Middle frontal gyrus (tissue), 1 donor: Measurements from ENCODE around the gene NAXE.
A peak's percentile ranks its signal among the peaks of the same experiment; 100 is the strongest.
"Not testable (repeated sequence)": the region's sequence is repeated elsewhere in the genome, so short reads cannot be mapped to it uniquely, and the experiment has no call there.

Experiments
- DNase-seq: peaks from one replicate; pipeline ENCODE4 v3.0.0-alpha.2; 2015; ENCODE audit warnings: low spot score; ENCODE audit errors: extremely low spot score

The NAXE gene

DNA sequence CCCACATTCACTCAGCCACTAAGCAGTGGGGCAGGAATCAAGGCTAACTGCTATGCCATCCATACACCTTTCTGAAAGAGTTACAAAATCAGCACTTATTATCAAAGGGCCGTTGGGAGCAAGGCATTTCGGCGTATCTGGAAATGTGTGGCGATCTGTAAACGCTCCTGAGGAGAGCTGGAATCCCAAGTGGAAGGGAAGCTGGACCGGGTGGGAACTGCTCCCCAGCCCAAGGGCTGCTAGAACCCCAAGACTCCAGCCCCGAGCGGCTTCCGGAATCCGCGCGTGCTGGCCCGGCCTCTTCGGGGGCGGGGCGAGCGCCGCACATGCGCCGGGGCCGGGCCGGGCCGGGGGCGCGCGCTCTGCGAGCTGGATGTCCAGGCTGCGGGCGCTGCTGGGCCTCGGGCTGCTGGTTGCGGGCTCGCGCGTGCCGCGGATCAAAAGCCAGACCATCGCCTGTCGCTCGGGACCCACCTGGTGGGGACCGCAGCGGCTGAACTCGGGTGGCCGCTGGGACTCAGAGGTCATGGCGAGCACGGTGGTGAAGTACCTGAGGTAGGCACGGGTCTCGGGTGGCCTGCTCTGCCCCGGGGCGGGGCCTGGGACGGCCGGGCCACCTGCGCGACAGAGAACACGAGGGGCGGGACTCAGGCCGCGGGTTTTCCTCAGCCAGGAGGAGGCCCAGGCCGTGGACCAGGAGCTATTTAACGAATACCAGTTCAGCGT is at the start of gene NAXE:
TSS of gene NAXE (plus strand) at position 345 of the 726 bp plus-strand sequence. CDS start at position 374, 29 bp downstream.
- DNase-seq = peak; percentile 84

DNA sequence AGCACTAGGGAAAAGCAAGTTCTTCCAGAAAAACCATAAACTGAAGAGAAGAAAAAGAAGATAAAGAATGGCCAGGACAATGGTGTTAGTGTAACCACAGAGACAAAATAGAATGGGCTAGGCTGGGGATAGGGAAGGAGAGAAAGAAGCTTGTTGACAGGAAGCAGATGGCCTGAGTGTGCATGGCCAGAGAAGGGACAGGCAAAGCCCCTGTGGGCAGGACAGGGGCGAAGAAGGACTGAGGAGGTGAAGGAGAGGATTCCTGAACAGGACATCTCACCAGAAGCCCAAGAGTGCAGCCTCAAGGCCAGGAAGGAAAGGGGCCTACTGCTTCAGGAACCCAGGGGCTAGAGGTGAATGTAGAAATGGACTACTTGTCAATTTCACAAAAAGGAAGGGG is 48.5 kb upstream of the NAXE start:
- DNase-seq = no peak

DNA sequence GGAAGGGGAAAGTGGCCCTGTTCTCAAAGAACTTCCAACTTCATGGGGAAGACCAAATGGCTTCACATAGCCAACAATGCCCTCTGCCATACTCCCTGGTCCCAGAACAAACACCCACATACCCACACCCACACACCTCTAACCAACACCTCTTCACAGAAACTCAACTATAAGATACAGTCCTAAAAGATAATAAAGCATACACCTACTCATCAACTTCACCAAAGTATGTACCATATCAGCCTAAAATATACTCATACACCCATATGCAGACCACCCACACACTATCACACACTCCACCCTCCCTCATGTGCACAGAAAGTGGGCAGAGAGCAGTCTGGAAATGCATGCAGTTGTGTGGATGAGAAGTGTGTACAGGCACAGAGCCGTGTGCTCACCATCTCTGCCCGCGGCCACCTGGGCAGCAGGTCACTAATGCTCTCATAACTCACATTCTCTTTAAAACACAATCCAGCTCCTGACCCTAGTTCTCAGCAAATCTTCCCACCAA is 46.9 kb upstream of the NAXE start:
- DNase-seq = no peak

DNA sequence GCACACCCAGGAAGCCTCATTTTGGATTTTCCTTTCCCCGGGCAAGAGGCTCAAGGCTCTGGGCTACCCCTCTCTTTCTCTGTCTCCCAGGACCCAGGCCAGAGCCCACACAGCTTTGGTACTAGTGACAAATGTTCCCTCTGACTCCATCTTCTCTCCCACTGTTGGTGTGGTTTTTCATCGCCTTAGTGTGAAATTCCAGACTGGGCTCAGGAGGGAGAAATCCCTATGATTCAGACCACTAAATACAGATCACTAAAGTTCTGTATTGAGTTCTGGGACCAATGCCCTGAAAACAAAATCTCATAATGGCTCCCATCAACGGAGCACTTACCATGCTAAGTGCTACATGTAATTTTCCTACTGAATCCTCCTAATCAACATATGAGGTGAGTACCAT is 45.3 kb upstream of the NAXE start:
- DNase-seq = no peak

DNA sequence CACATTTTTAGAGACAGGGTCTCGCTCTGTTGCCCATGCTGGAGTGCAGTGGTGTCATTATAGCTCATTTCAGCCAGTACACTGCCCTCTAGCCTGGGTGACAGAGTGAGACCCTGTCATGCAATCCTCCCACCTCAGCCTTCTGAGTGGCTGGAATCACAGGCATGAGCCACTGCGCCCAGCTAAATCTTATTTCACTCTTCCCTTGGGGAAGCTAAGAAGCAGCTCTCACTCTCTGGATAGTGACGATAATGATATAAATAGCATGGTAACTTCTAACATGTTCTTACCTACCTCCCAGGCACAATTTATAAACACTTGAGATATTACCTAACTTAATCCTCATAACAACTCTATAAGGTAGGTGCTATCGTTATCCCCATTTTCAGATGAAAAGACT is 44.1 kb upstream of the NAXE start:
- no peak for DNase-seq

DNA sequence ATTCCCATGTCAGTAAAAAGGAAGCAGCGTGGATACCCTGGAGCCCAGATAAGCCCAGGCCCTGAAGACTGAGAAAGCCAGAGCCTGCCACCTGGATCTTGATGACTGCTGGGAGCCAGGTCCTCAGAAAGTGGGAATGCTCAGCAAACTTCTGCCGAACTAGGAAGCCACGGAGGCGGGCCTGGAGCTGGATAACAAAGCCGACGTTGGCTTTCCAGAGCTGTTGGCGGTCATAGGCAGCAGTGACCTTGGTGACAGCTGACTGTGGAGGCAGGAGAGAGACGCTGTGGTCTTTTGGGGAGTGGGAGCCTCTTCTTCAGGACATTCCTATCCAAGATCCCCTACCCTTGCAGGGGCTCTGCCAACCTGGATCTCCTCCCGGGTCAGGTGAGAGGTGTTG is 43.6 kb upstream of the NAXE start:
- no peak for DNase-seq

DNA sequence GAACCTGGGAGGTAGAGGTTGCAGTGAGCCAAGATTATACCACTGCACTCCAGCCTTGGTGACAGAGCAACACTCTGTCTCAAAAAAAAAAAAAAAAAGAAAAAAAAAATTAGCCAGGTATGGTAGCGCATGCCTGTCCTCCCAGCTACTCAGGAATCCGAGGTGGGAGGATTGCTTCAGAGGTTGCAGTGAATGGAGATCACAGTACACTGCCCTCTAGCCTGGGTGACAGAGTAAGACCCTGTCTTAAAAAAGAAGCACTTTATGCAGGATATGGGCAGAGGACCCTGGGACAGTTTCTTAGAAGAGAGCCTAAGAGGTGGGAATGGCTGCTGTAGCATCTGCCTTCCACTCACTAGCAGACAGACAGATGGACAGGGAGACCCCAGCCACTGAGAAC is 42.2 kb upstream of the NAXE start:
- DNase-seq = no peak

DNA sequence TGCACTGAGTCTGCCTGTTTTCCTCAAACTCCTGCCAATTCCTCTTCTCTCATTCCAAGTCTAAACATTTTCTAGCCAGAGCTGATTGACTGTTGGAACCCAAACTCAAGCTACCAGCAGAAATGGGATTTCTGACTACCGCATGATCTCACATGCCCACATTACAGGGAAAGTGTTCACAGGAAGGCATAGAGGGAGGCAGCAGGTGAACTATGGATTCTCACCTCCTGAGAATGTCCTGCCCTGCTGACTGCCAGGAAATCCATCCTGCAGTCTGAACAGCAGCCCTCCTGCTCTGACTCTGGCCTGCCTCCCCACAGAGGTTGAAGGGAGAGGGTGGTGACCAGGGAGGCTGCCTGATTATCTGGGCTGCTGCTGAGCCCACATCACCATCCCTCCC is 41.7 kb upstream of the NAXE start:
- DNase-seq = no peak

DNA sequence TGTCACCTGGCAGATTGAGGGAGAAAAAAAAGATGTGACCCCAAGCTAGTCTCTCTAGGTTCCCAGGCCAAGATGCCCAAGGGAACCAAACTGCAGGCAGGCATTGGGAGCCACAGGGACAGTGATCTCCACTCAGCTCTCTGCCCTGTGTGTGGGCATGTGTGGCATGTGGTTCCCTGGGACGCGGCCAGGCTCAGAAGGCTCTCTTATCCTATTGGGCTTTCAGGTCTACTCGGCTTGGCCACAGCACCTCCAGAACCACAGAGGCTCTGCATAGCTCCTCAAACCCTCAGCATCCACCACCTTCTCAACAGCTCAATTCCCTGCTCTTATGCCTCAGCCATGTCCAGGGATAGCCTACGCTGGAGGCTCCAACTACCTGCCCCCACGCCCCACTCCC is 41.2 kb upstream of the NAXE start:
- no peak for DNase-seq

DNA sequence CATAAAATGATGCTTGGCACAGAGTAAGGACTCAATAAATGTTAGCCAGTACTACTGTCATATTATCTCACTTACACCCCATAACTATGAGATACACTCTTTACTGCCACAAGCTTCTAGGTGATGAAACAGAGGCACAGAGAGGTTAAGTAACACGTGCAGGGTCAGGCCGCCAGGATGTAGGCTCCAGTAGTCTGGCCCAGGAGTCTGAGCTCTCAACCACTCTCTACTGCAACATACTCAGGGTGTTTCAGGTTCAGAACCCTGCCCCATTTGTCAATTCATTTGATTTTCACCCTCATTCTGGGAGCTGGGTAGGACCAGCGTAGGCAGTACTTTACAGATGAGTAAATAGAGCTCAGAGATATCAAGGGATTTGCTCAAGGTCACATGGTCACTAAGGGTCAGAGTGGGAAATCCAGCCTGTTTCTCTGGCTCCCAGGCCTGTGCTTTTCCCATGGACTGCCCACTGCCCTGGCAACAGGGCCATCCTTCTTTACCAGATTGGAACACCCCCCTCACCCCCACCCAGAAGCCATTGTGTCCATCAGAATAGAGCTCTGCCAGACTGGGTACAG is 40.4 kb upstream of the NAXE start:
- no peak for DNase-seq

DNA sequence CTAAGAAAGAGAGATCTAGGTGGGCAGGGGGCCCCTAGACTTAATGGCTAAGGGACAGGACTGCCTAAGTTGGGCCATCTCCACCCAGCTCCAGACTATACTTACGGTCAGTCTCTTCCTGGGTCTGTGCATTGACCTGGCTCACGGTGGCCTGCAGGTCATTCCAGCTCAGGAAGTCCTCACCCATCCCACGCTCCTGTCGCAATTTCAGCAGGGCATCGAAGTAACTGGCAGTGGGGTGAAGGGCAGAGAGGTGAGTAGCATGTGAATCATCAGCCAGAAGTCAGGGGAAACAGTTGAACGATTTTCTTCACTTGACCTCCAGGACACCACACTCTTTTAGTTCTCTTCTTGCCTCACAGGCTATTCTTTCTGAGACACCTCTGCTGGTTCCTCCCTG is 39.7 kb upstream of the NAXE start:
- DNase-seq = no peak

DNA sequence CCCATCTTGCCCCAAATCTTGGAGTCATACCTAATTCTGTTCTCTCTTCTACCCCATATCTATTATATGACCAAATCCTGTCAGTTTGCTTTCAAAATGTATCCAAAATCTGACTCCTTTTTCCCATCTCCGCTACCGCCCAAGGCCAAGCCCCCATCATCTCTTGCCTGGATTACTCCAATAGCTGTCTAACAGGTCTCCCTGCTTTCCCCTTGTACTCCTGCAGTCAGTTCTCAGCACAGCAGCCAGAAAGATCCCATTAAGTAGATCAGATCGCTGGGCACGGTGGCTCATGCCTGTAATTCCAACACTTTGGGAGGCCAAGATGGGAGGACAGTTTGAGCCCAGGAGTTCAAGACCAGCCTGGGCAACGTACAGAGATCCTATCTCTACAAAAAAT is 39.1 kb upstream of the NAXE start:
- DNase-seq = no peak

DNA sequence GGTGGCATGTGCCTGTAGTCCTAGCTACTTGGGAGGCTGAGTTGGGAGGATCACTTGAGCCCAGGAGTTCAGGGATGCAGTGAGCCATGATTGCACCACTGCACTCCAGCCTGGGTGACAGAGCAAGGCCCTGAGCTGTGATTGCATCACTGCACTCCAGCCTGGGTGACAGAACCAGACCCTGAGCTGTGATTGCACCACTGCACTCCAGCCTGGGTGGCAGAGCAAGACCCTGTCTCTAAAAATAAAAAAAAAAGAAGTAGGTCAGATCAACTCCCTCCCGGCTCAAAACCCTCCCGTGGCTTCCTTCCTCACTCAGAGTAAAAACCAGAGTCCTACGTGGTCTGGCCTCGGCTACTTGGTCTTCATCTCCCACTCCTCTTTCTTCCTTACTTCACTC is 38.6 kb upstream of the NAXE start:
- DNase-seq = not testable (repeated sequence)

DNA sequence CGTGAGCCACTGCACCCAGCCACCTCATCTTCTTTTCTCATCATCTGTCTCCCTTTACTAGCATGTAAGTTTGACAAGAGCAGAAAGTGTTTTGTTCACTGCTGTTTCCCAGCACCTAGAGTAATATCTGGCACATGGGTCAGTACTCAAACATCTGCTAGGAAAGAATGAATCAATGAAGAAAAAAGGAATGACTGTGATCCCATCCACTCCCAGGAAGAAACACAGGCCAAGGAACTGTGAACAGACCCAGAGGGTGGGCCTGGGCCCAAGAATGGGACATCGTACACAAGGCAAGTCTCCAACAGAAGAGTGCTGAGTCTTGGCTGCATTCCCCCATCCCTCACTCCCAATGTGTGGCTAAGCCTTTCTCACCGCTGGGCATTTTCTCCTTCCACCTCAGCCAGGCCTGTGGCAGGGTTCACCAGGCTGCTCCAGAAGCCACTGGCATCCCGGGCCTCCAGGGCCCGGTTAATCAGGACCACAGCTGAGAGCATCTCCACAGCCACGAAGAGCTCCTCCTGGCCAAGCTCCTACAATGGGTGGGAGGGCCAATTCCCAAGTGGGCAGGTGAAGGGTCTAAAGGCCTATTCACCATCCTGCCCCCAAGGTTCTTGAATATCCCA is 37.6 kb upstream of the NAXE start:
- no peak for DNase-seq

DNA sequence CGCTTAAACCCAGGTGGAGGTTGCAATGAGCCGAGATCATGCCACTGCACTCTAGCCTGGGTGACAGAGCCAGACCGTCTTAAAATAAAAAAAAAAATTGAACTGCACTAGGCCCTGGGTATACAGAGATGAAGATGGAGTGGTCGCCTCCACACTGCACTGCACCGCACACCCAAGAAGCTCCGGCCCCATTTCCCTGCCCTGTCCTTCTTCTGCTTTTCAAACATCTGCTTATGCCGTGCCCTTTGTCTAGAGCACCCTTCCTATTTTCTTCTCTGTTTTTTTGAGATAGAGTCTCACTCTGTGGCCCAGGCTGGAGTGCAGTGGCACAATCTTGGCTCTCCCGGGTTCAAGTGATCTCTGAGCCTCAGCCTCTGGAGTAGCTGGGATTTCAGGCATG is 36.6 kb upstream of the NAXE start:
- DNase-seq = no peak

DNA sequence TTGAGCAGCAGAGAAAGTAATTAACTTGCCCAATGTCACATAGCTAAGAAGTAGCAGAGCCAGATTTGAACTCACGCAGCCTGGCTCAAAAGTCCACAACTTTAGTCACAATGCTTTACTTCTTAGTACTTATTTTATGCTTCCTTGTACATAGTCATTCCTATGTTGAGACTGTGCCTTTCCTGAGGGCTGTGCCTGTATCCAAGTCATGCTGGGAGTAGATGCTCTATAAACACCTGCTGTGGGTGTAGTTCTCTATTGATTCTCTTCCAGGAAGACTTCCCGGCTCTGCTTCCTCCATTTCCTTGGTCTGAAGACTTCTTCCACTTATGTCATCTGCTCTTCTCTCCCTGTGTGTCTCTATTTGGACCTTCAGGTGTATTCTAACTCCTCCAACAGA is 35.9 kb upstream of the NAXE start:
- no peak for DNase-seq

DNA sequence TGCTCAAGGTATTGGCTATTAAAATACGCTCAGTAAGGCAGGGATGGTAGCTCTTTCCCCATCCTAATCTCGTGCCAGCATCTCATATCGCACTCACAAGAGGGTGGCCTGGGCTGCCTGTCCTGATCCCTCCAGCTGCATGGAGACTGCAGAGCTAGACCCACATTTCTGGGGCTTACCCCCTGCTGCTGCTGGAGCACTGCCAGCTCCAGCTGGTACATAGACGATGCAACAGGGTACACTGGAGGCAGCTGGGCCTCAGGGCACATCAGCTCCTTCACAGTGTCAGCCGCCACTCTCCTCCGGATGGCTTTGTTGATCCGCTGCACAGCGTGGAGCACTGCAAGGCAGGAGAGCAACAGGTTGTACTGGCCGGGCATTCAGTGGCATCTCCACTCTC is 35.2 kb upstream of the NAXE start:
- DNase-seq = no peak

DNA sequence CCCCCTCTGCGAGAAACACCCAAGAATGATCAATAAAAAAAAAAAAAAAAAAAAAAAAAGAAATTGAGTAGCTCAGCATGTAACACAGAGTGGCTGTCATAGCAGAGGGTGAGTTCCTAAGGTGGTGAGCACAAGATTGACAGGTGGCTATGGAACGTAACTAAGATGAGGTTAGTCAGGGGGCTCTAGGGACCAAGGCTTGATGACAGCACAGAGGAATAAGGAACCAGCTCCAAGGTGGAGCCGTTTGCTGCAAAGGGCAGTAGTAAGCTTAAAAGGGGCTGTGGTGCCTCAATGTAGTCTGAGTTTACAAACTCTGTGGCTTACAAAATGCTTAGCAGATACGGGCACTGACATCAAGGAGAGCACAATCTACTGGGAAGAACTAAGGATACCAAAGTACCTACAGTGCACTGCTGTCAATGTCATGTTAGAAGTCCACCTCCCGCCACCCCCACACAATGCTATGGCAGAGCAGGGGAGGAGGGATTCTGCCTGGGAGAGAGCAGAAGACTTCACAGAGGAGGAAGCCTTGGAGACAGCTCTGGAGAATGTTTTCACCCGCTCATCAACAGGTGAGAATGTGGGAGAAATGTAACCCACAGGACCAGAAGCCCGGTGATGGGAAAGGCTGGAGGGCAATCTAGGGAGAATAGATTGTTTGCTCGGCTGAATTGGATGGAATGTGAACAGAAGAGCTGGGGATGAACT is 32.3 kb upstream of the NAXE start:
- DNase-seq = no peak

DNA sequence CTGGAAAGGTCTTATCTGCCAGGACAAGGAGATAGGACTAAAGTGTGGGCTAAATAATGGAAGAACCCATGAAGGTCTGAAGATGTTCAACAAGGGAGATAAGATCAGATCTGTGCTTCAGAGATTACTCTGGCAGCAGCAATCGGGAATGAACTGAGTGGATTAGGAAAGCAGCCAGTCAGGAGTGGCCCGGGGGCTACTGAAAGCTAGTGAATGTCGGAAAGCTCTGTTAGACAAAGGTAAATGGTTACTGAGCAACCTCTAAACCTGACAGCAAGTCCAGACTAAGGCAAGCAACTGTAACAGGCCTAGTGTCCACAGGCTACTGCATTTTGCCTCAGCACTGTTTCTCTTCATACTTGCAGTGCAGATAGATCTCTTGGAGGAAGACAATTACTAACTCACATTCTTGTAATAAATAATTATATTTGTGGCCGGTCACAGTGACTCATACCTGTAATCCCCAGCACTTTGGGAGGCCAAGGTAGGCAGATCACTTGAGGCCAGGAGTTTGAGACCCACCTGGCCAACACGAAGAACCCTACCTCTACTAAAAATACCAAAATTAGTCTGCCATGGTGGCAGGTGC is 31.7 kb upstream of the NAXE start:
- no peak for DNase-seq

DNA sequence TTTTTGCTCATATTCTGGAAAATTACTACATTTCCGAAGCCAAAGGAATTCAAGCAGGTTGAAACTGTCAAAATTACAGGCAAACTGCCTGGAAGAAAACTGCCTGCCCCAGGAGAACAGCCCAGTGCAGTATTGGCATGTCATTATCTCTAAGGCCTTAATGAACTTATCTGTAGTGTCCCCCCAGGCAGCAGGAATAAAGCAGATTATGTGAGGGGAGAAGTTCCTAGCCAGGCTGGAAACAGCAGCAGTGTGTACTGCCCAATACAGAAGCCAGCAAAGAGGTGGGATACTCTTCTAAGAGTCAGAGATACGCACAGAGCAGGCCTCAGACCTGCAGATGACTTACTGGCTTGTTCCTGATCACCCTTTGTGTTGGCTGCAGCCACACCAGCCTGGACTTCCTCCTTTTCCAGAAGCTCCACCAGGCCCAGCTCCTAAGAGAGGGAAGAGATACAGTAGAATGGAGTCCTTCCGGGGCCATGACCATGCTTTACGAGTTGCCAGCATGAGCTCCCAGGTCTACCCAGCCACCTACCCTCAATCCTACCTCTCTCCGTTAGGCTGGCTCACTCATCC is 30.9 kb upstream of the NAXE start:
- DNase-seq = no peak

DNA sequence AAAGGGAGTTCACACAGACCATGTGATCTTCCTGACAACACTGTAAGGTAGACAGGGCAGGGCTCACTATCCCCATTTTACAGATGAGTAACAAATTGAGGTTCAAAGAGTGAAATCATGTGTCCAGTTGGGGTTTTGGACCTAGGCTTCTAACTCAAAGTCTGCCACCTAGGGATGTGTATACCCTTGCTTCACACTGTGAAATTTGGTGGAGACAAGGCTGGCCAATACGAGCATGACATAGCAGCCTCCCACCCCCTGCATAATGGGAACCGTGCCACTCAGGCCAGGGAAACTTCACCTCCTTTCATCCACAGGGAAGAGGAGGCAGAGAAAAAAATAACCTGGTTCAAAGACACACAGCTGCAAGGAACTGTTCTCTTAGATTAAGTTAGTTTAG is 26.1 kb upstream of the NAXE start:
- no peak for DNase-seq
